ENCODE results near the gene OTUD7B.
"Not testable (repeated sequence)": the region's sequence is repeated elsewhere in the genome, so short reads cannot be mapped to it uniquely, and the experiment has no call there.

OTUD7B gene

GRCh38 chr1:149945206-149945605 lies 65.3 kb downstream of the OTUD7B start:
- DNase-seq (ENCODE audit: low read depth): no peak

GRCh38 chr1:149942885-149943284 lies 67.6 kb downstream of the OTUD7B start:
- DNase-seq (ENCODE audit: low read depth): no peak

GRCh38 chr1:149942207-149942606 lies 68.3 kb downstream of the OTUD7B start:
- no peak for DNase-seq (ENCODE audit: low read depth)

GRCh38 chr1:149940427-149940826 lies 70.1 kb downstream of the OTUD7B start:
- DNase-seq (ENCODE audit: low read depth): no peak

- DNase-seq (ENCODE audit: low read depth): not testable (repeated sequence)
Observed at GRCh38 chr1:149938668-149939003, 71.9 kb downstream of the OTUD7B start.

- DNase-seq (ENCODE audit: low read depth): no peak
Observed at GRCh38 chr1:149937759-149938158, 72.8 kb downstream of the OTUD7B start.

GRCh38 chr1:149936992-149937705 lies 73.4 kb downstream of the OTUD7B start:
- DNase-seq (ENCODE audit: low read depth): peak; percentile 43

- peak; percentile 14 for DNase-seq (ENCODE audit: low read depth)
Observed at GRCh38 chr1:149936170-149936991, 74.1 kb downstream of the OTUD7B start, which contains the start of gene MTMR11. Gene MTMR11 (minus strand): TSS chr1:149936879. CDS start chr1:149936647, 232 bp downstream.

- DNase-seq (ENCODE audit: low read depth): no peak
Observed at GRCh38 chr1:149934356-149934755, 76.2 kb downstream of the OTUD7B start.

- DNase-seq (ENCODE audit: low read depth): no peak
Observed at GRCh38 chr1:149933208-149933607, 77.3 kb downstream of the OTUD7B start.

- DNase-seq (ENCODE audit: low read depth): no peak
Observed at GRCh38 chr1:149932474-149932873, 78.1 kb downstream of the OTUD7B start.

GRCh38 chr1:149931212-149931790 lies 79.2 kb downstream of the OTUD7B start:
- no peak for DNase-seq (ENCODE audit: low read depth)

- no peak for DNase-seq (ENCODE audit: low read depth)
Observed at GRCh38 chr1:149929856-149930255, 80.7 kb downstream of the OTUD7B start.

GRCh38 chr1:149928401-149928724 lies 82.2 kb downstream of the OTUD7B start:
- DNase-seq (ENCODE audit: low read depth): no peak

- peak; percentile 90 for DNase-seq (ENCODE audit: low read depth)
Observed at GRCh38 chr1:149927563-149928400, 82.7 kb downstream of the OTUD7B start, which contains the start of gene SF3B4. Gene SF3B4 (minus strand): TSS chr1:149927803. CDS start chr1:149927759, 44 bp downstream.

GRCh38 chr1:149927056-149927562 lies 83.4 kb downstream of the OTUD7B start:
- no peak for DNase-seq (ENCODE audit: low read depth)

- DNase-seq (ENCODE audit: low read depth): no peak
Observed at GRCh38 chr1:149926296-149926695, 84.2 kb downstream of the OTUD7B start.

GRCh38 chr1:149925751-149926150 lies 84.8 kb downstream of the OTUD7B start:
- DNase-seq (ENCODE audit: low read depth): no peak

GRCh38 chr1:149925345-149925744 lies 85.2 kb downstream of the OTUD7B start:
- no peak for DNase-seq (ENCODE audit: low read depth)

- DNase-seq (ENCODE audit: low read depth): no peak
Observed at GRCh38 chr1:149923626-149924025, 86.9 kb downstream of the OTUD7B start.

- peak; percentile 69 for DNase-seq (ENCODE audit: low read depth)
Observed at GRCh38 chr1:149917571-149918144, 92.9 kb downstream of the OTUD7B start, which contains the start of gene SV2A. Gene SV2A (minus strand): TSS chr1:149917844. CDS start chr1:149913840, 4,004 bp downstream.

All from fibroblast of gingiva (primary cell).